GM21576 (cell line): ENCODE data around the gene GLI3.

Experiments
- ATAC-seq: cut with Tn5 transposase; IDR thresholded peaks from one replicate; pipeline ENCODE4 v1.9.1; 2021; ENCODE audit warnings: mild to moderate bottlenecking, moderate library complexity; ENCODE audit not compliant: unreplicated experiment

Gene GLI3

GRCh38 chr7:42053834-42054233, 183.2 kb downstream of the GLI3 start:
- no peak for ATAC-seq

GRCh38 chr7:42049761-42050160, 187.2 kb downstream of the GLI3 start:
- ATAC-seq: no peak

GRCh38 chr7:42046483-42046882, 190.5 kb downstream of the GLI3 start:
- no peak for ATAC-seq

GRCh38 chr7:42045961-42046360, 191.0 kb downstream of the GLI3 start:
- ATAC-seq: no peak

DNA sequence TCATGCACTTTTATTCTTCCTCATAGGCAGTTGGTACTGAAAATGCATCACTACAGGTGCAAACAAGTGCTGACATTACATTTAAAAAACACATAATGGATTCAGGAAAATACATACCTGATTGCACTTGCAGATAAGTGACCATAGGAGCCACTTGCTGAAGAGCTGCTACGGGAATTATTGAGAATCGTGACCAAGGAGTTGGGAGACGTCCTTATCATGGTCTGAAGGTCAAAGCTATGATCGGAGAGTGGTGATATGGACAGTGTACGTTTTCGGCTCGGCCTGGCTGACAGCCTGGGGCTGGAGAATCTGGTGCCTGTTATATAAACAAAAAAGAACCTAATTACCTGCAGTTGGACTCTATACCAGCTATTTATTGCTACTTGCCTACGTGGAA, 197.1 kb downstream of the GLI3 start:
- no peak for ATAC-seq

GRCh38 chr7:42035210-42035609, 201.8 kb downstream of the GLI3 start:
- ATAC-seq: no peak

DNA sequence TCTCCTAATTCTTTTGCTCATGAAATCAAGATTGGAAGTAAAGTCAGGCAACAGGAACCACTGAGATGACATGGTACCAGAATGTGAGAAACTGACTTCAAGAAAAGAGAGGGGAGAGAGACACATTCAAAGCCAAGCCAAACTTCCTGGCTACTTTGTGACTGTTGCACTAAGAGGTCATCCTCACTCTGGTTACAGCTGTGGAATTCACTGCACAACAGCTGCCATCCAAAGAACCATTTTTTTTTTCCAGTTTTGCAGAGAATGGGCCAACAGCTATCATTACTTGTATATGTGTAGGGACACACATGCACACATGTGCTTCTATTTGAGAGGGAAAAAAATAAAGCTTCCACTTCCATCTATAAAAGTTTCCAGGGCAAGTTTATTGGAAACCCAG, 203.5 kb downstream of the GLI3 start:
- ATAC-seq: no peak

DNA sequence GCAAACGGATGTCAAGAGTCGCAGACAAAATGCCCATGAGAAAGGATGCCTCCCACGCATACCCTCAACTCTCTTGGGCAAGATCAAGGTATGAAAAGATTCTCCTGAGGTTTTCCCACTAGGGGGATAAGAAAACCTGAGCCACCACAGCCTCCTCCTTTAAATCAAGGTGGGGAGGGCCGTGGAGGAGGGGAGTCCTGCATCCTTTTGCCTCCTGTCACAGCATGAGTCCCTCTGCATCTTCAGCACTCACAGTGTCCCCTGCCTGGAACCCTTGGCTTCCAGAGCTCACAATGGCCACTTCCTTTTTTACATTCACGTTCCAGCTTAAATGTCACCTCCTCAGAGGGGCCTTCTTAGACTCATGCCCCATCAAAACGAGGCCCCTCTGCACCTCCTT, 207.6 kb downstream of the GLI3 start:
- ATAC-seq: no peak

- ATAC-seq: no peak
Measured at GRCh38 chr7:42027521-42027920, 209.5 kb downstream of the GLI3 start.

DNA sequence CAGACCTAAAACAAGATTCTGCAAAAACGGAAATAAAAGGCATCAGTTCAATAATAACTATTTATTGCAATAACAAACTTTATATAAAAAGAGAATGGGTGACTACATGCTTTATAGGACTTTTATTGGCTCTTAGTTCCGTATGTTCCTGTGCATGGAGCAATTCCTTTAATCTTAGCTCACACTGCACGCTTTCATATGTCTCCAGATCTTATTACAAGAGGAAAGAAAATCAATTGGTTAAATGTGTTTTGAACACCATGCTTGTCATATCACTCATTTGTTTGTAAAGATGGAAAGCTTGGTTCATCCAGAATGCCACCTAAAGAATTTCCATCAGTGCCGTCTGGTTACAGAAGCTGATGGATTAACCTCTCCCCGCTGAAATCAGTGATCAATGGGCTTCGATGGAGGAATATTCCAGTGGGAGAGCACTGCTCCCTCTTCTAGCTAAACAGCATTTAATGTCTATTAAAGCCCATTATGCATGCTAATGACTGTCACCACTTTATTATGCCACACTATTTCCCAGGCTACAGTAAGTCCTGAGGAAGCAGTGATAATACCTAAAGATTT, 210.3 kb downstream of the GLI3 start:
- no peak for ATAC-seq

GRCh38 chr7:42025635-42026375, 211.2 kb downstream of the GLI3 start:
- ATAC-seq: no peak

DNA sequence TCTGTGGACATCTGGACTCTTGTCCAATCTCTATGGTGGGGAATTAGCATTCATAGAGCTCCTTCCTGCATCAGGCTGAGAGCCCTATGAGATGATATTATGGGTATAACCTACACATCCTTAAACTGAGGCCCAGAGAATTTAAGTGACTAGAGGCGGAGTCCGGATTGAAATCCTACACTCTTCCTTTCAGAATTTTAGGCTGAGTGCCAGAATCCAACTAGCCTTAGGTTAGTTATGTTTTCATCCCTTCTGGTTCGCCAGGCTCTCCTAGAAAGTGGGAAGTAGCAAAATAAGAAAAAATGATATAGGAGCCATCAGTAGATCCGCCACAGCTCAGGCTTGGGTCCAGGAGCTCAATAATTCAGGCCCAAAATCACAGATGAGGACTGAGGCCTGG, 212.5 kb downstream of the GLI3 start:
- no peak for ATAC-seq

- ATAC-seq: no peak
Measured at GRCh38 chr7:42023262-42023661, 213.7 kb downstream of the GLI3 start.

GRCh38 chr7:42022791-42023190, 214.2 kb downstream of the GLI3 start:
- ATAC-seq: no peak

GRCh38 chr7:42022056-42022455, 215.0 kb downstream of the GLI3 start:
- ATAC-seq: no peak

- no peak for ATAC-seq
Measured at GRCh38 chr7:42021631-42022030, 215.4 kb downstream of the GLI3 start.

DNA sequence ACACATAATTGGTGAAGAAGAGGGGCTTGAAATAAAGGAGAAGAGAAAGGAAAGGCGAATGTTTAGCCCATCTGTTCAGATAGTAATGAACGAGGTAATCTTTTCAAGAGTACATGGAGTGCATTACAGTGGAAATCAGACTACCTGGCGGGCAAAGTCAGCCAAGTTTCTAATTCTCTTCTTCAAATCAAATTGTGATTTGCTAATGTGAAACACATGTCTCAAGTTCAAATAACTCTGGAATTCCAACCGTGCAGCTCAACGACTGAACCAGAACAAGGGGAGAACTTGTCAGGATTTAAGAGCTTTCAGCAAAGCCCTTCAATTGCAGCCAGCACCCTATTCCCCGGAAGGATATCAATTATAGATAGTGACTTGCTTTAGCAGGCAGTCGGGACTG, 216.9 kb downstream of the GLI3 start:
- no peak for ATAC-seq

DNA sequence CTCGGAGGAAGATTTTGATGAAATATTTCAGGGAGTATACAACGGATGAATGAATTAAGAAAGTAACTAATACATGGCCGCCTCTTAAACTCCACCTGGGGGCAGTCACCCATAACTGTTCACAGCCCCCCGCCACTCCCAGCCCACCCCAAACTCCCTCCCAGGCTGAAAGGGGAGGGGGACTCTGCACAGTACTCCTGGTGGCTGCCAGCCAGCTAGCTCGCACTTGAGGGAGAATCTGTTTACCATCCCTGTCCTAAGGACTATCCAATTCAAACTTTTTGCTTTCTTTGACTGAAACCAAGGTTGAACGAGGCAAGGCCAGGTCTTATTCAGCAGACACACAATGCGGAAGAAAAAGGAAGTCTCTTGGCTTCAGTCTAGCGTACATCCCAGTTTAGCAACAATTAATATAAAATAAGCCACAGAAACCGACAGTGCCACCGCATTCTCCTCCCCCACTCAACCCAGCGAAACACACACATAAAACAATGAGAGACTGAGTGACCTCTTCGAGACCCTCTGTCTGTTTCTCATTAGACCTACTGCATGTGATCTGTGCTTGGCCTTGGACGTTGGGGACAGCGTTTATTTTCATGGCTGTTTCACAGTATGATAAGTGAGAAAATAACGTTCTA, 219.5 kb downstream of the GLI3 start:
- no peak for ATAC-seq

DNA sequence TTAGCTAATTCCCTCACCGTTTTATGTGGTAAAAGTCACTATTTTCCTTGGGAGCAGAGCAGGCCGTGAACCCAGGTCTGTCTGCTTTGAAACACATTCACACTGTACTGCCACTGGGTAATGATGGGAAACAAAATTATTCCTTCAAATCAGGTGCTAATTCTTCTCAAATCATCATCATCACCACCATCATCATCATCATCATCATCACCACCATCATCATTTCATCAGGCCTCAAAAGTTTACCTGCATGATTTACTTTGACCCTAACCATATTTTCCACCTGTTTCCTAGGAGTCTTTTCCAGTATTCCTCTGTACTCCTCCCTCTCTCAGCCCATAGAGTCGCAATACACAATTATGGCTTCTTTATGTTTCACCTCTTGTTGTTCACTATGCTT, 220.5 kb downstream of the GLI3 start:
- no peak for ATAC-seq

DNA sequence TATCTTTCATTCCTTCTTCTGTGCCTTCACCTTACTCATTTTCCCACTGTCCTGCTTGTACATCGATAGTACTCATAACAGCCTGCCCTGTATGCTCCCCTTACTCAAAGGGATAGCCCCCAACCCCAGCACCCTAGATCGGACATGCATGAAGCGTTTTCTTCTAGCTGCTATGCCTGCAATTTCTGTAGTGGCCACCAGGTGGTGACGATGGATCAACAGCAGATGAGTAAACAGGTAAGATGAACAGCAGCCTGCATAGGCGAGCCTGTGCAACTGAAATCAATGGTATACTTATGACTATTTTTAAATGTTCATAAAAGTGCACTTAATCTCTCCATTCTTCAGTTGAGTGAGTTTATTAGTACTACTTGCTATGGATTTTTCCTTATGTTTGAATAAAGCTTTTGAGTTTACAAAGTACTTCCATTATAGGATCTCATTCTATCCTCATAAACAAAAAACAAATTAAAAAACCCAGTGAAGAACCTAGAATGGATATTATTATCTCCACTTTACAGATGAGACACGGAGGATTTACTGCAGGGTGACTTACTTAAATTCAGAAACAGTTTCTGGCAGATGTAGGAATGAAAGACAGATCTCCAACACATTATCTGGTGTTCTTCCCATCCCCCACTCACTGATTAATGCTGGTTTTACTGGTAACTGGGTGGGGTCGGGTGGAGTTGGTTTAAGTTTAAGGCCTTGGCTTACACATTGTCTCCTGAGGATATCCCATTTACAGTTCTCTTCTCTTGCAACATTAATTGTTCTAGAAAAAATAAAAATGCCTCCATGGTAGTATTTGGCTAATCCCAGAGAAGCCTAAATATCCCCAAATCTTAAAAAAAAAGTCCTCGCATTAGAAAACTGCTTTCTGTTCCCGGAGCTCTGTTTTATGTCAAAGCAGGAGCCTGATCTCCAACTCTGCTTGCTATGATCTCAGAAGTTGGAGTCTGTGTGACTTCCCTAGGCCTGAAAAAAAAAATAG, 222.1 kb downstream of the GLI3 start:
- no peak for ATAC-seq

- ATAC-seq: no peak
Measured at GRCh38 chr7:42012786-42013360, 224.1 kb downstream of the GLI3 start.
